SK-N-DZ (cell line): ENCODE measurements around the gene LUC7L2.
A peak's percentile ranks its signal among the peaks of the same experiment; 100 is the strongest.
"Not testable (repeated sequence)": the region's sequence is repeated elsewhere in the genome, so short reads cannot be mapped to it uniquely, and the experiment has no call there.

ENCODE experiments used
- DNase-seq: peaks from one replicate; pipeline ENCODE4 v3.0.0-alpha.2; 2015; ENCODE audit warnings: low spot score

The LUC7L2 gene

GRCh38 chr7:139394540-139394939, 34.8 kb downstream of the LUC7L2 start:
- DNase-seq: no peak

DNA sequence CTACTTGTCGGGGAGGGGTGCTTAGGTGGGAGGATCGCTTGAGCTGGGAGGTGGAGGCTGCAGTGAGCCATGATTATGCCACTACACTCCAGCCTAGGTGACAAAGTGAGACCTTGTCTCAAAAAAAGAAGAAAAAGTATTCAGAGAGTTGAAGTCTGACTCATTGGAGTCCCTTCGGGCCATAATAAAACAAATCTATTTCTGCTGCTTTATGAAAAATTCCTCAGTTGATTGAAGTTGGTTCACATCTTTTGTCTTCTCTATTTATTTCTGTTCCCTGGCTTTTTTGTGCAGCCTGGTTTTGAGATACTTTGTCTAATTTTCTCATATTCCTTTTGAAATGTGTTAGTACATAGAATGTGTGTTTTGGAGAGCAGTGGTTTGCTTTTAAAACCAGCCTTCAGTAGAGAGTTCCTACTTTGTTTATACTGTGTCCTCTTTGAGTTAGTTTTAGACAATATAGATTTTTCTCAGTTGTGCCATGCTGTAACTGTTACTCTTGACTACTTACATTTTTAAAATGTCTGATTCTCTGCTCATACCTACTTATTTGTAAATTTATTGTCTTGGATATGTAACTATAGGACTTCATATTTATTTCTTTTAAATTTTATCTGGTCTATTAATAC, 36.7 kb downstream of the LUC7L2 start:
- DNase-seq: no peak

DNA sequence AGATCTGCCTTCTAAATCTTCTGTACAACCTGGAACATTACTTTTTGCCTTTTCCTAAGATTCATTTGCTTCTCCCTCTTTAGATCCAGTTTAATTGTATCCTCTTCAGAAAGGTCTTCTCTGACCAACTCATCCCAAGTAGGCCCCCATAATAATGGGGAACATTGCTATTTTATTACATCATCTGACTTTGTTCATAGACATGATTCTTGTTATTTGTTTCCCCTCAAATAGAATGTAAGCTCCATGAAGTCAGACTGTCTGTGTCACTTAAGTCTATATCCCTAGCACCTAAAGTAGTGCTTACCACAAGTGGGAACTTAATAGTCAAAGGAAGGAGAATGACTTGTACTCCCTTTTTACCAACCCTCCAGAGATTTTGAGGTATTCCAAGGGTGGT, 37.5 kb downstream of the LUC7L2 start:
- no peak for DNase-seq

DNA sequence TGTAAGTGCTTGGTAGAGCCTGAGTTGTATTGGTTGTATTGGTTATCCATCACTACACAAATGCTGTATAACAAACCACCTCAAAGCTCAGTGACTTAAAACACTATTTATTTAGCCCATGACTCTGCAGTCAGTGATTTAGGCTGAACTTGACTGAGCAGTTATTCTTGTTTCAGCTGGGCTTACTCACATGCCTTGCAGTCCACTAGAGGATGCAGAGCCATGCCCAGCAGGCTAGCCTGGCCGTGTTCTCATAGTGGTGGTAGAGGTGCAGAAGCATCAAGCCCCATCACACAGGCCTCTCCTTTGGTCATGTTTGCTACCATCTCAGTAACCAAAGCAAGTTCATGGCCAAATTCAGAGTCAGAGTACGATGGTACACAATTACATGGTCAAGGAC, 43.9 kb downstream of the LUC7L2 start:
- no peak for DNase-seq

GRCh38 chr7:139407555-139407954, 47.9 kb downstream of the LUC7L2 start:
- DNase-seq: no peak

GRCh38 chr7:139414743-139415402, 55.2 kb downstream of the LUC7L2 start:
- DNase-seq: not testable (repeated sequence)

DNA sequence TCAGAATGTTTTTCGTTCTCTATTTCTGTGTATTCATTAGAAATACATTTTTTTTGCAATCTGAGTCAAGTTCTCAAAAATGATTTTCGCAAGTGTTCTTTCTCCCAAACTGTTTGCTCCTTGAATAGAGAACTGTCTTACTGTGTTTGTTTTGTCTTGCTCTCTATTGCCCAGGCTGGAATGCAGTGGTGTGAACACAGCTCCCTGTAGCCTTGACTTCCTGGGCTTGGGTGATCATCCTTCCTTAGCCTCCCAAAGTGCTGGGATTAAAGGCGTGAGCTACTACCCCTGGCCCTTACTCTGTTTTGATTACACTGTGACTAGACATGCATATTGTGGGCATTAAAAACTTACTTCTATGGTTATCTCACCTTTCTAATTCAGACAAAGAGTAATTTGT, 56.7 kb downstream of the LUC7L2 start:
- DNase-seq: no peak

GRCh38 chr7:139417478-139417877, 57.8 kb downstream of the LUC7L2 start:
- DNase-seq: no peak

DNA sequence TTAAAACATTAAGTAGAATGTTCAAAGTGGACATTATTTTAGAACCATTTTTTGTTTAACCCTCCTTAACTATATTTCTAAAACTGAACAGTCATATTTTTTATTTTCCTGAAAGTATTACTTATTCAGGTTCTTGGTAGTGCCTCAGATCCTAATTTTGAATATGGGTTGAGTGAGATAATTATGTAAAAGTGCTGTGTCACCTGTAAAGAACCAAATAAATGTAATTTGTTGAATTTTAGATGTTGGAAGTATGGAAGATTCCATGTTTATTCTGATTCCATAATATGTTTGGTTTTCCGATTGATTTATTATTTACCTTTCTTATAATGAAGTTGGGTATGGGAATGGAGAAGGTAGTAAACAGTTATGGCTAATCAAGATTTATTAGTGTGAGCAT, 61.4 kb downstream of the LUC7L2 start:
- no peak for DNase-seq

DNA sequence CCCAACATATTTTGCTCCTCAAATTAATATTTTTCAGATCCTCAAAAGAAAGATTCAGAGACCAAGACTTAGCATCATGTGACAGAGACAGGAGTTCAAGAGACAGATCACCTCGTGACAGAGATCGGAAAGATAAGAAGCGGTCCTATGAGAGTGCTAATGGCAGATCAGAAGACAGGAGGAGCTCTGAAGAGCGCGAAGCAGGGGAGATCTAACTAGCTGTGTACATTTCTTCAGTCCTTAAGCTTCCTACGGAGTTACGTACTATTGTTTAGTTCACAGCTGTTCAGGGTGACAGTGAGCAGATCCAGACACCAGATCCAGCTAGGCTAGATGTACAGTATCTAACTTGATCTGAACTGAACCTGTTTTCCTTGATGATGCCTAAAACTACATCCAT, 62.4 kb downstream of the LUC7L2 start:
- DNase-seq: peak; percentile 98

DNA sequence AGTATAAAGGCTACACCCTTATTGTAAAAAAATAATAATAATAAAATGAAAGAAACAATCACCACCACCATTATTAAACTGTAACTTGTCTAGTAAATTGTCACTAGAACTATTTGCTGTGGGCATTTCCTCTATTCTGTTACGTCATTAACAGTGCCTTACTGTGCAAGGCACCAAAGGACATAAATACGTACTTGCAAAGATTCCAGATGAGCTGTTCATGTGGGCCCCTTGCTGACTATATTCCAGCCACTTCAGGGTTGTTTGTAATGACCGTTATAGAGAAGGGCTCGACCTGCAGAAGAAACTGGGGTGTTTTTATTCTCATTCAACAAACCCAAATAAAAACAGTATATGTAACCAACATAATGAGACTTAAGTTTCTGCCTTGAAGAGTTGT, 63.4 kb downstream of the LUC7L2 start:
- DNase-seq: no peak

GRCh38 chr7:139424004-139424403, 64.3 kb downstream of the LUC7L2 start:
- no peak for DNase-seq

DNA sequence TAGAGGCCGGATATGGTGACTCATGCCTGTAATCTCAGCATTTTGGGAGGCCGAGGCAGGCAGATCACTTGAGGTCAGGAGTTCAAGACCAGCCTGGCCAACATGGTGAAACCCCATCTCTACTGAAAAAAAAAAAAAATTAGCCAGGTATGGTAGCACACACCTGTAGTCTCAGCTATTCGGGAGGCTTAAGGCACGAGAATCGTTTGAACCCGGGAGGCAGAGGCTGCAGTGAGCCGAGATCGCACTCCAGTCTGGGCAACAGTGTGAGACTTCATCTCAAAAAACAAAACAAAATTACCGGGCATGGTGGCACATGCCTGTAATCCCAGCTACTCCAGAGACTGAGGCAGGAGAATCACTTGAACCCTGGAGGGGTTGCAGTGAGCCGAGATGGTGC, 66.0 kb downstream of the LUC7L2 start:
- not testable (repeated sequence) for DNase-seq

DNA sequence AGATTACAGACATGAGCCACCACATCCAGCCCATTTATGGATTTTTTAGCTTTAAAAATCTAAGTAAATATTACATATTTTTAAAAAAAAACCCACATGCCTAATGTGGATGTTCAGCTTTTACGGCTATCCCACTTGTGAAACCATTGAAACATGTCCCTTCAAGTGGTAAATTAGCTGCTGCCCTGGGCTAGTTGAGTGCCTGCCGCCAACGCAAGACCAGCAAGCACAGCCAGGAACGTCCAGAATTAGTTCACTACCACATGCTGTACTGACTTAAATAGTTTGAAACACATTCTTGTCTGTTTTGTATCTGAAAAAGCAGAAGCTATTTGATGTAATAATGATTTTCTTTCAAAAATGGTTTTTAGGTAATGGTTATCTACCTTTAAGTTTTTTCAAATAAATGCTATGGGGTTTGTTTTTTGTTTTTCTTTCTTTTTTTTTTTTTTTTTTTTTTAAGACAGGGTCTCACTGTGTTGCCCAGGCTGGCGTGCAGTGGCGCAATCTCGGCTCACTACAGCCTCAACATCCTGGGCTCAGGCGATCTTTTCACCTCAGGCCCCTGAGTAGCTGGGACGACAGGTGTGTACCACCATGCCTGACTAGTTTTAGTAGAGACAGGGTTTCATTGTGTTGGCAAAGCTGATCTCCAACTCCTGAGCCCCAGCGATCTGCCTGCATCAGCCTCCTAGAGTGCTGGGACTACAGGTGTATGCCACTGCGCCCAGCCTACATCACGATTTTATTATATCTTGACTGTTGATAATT, 66.7 kb downstream of the LUC7L2 start:
- DNase-seq: no peak

DNA sequence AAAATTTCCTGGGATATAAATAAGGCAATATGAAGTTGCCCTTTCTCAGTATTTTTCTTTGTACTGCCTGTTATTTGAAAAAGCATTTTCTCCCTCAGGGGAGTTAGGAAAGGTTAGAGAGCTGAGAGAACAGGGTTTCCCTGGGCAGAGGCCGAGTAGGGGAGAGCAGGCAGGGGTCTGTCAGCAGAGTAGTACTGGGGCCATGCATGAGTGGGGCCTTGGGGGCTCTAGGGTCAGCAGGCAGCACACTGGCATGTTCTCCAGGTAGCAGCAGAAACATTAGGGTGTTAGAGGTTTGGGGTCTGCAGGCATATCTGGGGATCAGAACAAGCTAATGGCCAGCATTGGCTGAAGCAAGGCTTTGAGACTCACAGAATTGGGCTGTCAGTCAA, 67.3 kb downstream of the LUC7L2 start:
- DNase-seq: no peak

DNA sequence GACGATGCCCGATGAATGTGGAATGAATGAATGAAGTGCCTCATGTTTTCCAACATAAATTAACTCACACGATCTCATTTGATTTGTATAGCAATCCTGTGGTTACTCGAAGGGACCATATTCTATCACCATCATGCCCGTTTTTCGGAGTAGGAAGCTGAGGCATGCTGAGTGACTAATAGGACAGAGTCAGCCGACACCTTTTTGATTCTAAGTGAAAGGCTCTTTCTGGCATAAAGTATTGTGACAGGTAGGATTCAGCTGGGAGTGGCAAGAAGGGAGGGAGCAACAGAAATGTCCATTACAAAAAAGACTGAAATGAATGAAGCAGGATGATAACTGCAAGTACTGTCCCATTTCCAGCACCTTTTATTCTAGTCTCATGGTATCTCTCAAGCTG, 68.1 kb downstream of the LUC7L2 start:
- DNase-seq: no peak

- not testable (repeated sequence) for DNase-seq
These were observed 70.0 kb downstream of the LUC7L2 start for GRCh38 chr7:139429735-139430134.

DNA sequence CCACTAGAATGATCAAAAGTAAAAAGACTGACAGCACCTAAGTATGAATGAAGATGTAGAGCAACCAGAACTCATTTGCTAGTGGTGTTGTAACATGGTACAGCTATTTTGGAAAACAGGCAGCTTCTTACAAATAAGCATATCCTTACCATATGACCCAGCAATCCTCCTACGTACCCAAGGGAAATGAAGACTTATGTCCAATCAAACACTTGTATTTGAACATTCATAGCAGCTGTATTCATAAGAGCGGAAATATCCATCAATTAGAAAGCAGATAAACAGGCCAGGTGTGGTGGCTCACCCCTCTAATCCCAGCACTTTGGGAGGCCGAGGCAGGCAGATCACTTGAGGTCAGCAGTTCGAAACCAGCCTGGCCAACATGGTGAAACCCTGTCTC, 70.7 kb downstream of the LUC7L2 start:
- DNase-seq: no peak

DNA sequence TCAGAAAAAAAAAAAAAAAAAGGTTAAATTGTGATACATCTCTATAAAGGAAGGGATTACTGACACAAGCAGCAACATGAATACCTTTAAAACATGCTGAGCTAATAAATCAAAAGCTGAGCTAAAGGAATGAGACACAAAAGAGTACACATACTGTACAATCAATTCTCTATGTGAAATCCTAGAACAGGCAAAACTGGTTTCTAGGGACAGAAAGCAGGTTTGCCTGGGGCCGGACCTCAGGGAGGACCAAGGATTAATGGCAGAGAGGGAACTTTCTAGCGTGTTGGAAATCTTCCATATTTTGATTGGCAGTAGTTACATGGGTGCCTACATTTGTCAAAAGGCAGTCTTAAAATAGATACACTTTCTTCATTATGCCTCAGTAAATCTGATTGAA, 71.3 kb downstream of the LUC7L2 start:
- DNase-seq: no peak

DNA sequence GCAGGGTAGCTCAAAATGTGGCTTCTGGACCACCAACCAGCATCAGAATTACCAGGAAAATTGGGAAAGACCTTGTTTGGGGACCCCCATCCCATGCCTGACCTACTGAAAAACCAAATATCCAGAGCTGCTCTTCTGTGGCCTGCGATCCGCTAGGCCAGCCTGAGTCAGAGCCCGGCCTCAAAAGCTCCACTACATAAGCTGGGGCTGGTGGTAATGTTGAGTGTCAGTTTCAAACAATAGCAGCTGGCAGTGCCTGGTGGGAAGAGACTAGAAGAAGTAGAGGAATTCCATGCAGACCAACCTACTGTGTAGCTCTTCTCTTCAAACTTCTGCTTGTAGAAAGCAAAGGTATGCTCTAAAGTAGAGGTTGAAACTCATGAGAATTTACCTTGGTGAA, 71.8 kb downstream of the LUC7L2 start:
- DNase-seq: no peak

GRCh38 chr7:139436806-139437205, 77.1 kb downstream of the LUC7L2 start:
- DNase-seq: no peak

- DNase-seq: no peak
These were observed 79.7 kb downstream of the LUC7L2 start for GRCh38 chr7:139439375-139439774.

DNA sequence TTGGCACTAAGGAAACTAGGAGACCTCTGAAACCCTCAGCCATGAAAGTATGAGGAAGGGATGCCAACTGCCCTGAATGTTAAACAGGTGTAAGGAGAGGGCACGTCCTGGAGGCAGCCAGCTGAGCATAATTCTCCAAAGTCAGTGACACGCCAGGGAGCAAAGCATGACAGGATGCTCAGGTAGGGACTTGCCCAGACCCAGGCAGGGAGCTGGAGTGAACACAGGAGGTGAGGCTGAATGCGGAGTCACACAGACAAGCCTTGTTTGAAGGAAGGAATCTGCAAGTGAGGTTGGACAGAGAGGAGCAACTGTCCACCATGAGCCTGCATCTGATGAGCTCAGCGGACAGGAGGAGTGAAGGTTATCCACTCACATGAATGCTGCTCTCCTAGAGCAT, 82.3 kb downstream of the LUC7L2 start:
- DNase-seq: no peak
